GM13977 (cell line): Measurements from ENCODE around the gene ECE2.

Experiments used
- DNase-seq: peaks from one replicate; pipeline ENCODE4 v3.0.0; 2012; ENCODE audit warnings: low spot score
- in situ Hi-C: fragments of 300-500 bp; cut with MboI; formaldehyde crosslinking; loops from one replicate; pipeline ENCODE4 v1.12.0; 2022; ENCODE audit warnings: low sequenced_read_pairs, low pct_unique_long_range_greater_than_20kb, mixed read lengths, inconsistent platforms; ENCODE audit not compliant: unreplicated experiment
- TF ChIP-seq, protein P1 (sequence below): IDR thresholded peaks from 2 replicates; pipeline ENCODE4 v1.5.1; 2012; ENCODE audit warnings: mild to moderate bottlenecking, control low read depth; ENCODE audit not compliant: insufficient read depth; ENCODE audit errors: extremely low read depth, missing control alignments

The ECE2 gene

DNA sequence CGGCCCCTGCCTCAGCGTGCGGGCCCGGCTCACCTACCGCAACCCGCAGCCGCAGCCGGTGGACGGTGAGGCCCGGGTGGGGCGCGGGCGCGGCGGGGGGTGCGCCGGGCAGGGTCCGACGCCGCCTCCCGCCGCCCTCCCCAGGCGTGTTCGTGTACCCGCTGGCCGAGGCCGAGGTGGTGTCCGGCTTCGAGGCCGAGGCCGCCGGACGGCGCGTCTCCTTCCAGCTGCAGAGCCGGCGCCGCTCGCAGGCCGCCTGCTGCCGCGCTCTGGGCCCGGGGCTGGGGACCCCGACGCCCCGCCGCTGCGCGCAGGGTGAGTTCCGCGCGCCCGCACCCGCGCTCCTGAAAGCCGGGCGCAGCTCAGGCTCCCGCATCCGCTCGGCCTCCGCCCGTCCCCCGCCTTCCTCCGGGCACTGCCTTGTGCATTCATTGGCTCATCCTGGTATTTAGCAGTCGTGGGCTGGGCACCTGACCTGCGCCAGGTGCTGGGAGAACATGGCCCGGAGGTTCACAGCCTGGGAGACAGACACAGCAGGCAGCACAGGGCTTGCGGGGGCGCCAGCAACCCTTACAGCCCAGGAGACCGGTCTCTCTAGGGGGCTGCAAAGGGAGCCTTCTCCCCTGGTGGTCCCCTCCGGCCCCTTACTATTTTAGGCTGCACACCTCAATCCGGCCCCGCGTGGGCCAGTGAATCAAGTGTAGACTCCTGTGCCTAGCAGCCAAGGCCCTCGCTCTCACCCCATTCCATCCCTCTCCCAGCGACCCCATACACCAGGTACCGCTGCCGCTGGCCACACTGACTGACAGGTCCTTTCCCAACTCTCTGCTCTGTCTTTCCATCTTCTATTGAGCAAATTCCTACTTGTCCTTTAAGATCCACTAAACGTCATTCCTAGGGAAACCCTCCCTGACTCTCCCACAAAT is 45.0 kb upstream of the ECE2 start:
- DNase-seq: peak; percentile 34
- in situ Hi-C loops: loop anchor here (25.0 kb wide), 1 partner anchor 344 kb away; the partner anchor contains the start of gene PARL
- TF ChIP-seq, protein P1, sequence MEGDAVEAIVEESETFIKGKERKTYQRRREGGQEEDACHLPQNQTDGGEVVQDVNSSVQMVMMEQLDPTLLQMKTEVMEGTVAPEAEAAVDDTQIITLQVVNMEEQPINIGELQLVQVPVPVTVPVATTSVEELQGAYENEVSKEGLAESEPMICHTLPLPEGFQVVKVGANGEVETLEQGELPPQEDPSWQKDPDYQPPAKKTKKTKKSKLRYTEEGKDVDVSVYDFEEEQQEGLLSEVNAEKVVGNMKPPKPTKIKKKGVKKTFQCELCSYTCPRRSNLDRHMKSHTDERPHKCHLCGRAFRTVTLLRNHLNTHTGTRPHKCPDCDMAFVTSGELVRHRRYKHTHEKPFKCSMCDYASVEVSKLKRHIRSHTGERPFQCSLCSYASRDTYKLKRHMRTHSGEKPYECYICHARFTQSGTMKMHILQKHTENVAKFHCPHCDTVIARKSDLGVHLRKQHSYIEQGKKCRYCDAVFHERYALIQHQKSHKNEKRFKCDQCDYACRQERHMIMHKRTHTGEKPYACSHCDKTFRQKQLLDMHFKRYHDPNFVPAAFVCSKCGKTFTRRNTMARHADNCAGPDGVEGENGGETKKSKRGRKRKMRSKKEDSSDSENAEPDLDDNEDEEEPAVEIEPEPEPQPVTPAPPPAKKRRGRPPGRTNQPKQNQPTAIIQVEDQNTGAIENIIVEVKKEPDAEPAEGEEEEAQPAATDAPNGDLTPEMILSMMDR: no peak

DNA sequence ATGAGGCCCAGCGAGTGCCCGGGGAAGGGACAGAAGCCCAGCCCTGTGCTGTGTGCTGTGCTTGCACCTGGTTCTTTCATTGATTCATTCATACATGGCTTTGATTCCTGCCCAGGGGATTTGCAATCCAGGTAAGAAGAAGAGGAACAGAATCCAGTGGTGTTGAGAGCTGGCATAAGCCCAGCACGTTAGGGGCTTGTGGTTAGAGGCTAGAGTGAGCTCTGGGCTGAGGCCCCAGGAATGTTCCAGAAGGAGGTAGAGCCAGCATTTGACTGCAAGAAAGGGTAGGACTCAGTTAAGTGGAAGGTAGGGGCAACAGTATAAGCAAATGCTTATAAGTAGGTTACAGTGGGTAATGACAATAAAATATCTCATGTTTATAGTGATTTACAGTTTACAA is 44.2 kb upstream of the ECE2 start:
- TF ChIP-seq, protein P1: no peak
- in situ Hi-C loops: loop anchor here (25.0 kb wide), 1 partner anchor 344 kb away; the partner anchor contains the start of gene PARL
- peak; percentile 10 for DNase-seq

DNA sequence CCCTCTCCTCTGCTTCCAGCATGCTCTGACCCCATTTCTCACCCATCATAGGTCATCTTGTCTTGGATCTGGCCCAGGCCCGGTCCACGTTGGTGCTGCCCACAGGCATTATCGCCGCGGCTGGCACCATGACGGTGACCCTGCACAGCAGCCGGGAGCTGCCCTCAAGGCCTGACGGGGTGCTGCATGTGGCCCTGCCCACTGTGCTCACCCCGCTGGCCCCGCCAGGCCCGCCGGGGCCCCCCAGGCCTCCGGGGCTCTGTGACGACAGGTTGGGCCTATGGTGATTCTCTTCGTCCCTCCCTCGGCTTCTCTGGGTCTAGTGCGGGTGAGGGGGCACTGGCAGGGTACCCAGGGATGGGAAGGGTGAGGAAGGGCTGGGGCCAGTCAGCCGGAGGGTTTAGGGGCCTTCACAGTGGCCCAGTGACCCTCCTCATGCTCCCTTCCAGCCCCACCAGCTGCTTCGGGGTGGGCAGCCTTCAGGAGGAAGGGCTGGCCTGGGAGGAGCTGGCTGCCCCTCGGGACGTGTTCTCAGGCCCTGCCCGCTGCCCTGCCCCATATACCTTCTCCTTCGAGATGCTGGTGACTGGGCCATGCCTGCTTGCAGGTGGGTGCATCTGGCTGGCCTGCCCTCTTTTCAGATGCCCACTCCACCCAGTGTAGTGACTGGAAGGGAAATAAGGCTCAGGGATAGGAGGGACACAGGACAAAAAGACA is 42.5 kb upstream of the ECE2 start:
- TF ChIP-seq, protein P1: no peak
- peak; percentile 14 for DNase-seq
- in situ Hi-C loops: loop anchor here (25.0 kb wide), 1 partner anchor 346 kb away; the partner anchor contains the start of gene PARL

DNA sequence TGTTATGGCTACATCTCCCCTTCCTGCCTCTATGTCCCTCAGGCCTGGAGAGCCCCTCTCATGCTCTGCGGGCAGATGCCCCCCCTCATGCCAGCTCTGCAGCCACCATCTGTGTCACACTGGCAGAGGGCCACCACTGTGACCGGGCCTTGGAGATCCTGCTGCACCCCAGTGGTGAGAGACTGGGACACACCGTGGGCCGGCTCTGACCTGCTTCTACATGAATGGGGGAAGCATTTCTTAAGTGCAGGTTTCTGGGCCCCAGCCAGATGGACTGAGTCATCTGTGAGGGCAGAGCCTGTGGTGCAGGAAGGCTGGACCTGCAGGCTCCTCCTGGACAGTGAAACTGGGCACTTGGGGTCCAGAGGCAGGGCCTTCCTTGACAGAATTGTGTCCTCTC is 41.6 kb upstream of the ECE2 start:
- TF ChIP-seq, protein P1: no peak
- DNase-seq: peak; percentile 26
- in situ Hi-C loops: loop anchor here (25.0 kb wide), 1 partner anchor 347 kb away; the partner anchor contains the start of gene PARL

DNA sequence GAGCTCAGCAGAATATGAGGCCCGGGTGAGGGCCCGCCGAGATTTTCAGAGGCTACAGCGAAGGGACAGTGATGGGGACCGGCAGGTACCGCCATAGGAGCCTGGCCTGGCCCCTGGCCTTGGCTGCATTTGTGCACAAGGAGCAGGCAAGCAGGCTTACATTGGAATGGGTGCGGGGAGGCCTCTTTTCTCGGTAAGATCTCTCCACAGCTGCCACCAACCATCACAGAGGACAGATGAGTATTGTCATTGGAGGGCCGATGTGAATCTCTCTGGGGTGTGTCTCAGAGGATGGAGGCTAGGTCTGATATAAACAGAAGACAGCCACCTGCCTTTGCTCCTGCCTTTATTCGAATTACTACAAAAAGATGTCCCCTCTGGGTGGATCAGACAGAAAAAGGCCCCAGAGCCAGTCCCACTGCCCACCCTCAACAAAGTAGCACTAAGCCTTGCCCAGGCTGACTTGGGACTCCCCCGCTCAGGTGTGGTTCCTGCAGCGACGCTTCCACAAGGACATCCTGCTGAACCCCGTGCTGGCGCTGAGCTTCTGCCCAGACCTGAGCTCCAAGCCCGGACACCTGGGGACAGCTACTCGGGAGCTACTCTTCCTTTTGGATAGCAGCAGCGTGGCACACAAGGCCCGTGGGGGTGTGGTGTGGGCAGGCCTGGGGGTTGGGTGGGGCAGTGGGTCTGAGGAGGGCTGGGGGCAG is 41.0 kb upstream of the ECE2 start:
- TF ChIP-seq, protein P1: no peak
- in situ Hi-C loops: loop anchor here (25.0 kb wide), 1 partner anchor 348 kb away; the partner anchor contains the start of gene PARL
- DNase-seq: peak; percentile 12
